Activated CD4-positive, alpha-beta T cell treated with anti-CD3 and anti-CD28 coated beads, Interleukin-2, amount 10 ng/mL, durations not matched to agents 24 days and 14 days (primary cell): ENCODE data around the gene DEAF1. TPM values are rescaled to one million over a fixed set of nuclear protein-coding genes. Genes with fewer than 3 reads are reported as not detected.

Experiments used
- DNase-seq: peaks from one replicate; pipeline ENCODE4 v3.0.0; 2022
- H3K27ac Mint-ChIP-seq: one replicate; pipeline ENCODE4 v1.8.0; 2022; ENCODE audit warnings: mild to moderate bottlenecking, mixed read lengths
- H3K27me3 Mint-ChIP-seq: one replicate; pipeline ENCODE4 v1.8.0; 2022; ENCODE audit warnings: mixed read lengths
- H3K36me3 Mint-ChIP-seq: one replicate; pipeline ENCODE4 v1.8.0; 2022; ENCODE audit warnings: low read depth, mild to moderate bottlenecking, mixed read lengths
- H3K4me1 Mint-ChIP-seq: one replicate; pipeline ENCODE4 v1.8.0; 2021; ENCODE audit warnings: mixed read lengths
- H3K4me3 Mint-ChIP-seq: one replicate; pipeline ENCODE4 v1.8.0; 2022; ENCODE audit warnings: mild to moderate bottlenecking, moderate library complexity, mixed read lengths
- H3K9me3 Mint-ChIP-seq: one replicate; pipeline ENCODE4 v1.8.0; 2021; ENCODE audit warnings: mixed read lengths
- intact Hi-C: fragments of 100-400 bp; cut with micrococcal nuclease; formaldehyde crosslinking; loops from one replicate; pipeline ENCODE4 v1.15.1; 2023
- total RNA-seq: library from RNA; stranded (reverse); gene quantifications from 2 replicates; pipeline ENCODE4 v1.2.3, GENCODE V29; 2022

Gene DEAF1
- total RNA-seq, 1 donor from 2014 or later = 66.3 TPM

- H3K4me3 Mint-ChIP-seq = no peak overlapping the region
- no peaks in the 10 kb centered on the region for H3K27me3 Mint-ChIP-seq
- peaks cover 5% of the 10 kb centered on the region for H3K4me1 Mint-ChIP-seq
- peaks cover 42% of the 10 kb centered on the region for H3K36me3 Mint-ChIP-seq
- H3K9me3 Mint-ChIP-seq = no peaks in the 10 kb centered on the region
- DNase-seq = no peak
- intact Hi-C loops = no loop called here
- H3K27ac Mint-ChIP-seq = no peak overlapping the region
These were observed 93.3 kb downstream of the DEAF1 start for GRCh38 chr11:601573-602245.

- no peak for DNase-seq
- H3K4me1 Mint-ChIP-seq = peaks cover 12% of the 10 kb centered on the region
- H3K9me3 Mint-ChIP-seq = no peaks in the 10 kb centered on the region
- no peaks in the 10 kb centered on the region for H3K27me3 Mint-ChIP-seq
- H3K36me3 Mint-ChIP-seq = peaks cover 57% of the 10 kb centered on the region
- intact Hi-C loops = no loop called here
- H3K4me3 Mint-ChIP-seq = no peak overlapping the region
- H3K27ac Mint-ChIP-seq = no peak overlapping the region
These were observed 96.9 kb downstream of the DEAF1 start for GRCh38 chr11:598005-598680.

GRCh38 chr11:597166-597725 is 97.8 kb downstream of the DEAF1 start:
- Mint-ChIP-seq H3K27me3 (no peaks in the 10 kb centered on the region), H3K9me3 (no peaks in the 10 kb centered on the region), H3K4me1 (peaks cover 12% of the 10 kb centered on the region), H3K4me3 (no peak overlapping the region), H3K36me3 (peaks cover 62% of the 10 kb centered on the region), H3K27ac (peak overlapping the region; percentile 43)
- intact Hi-C loops = no loop called here
- DNase-seq = no peak

DNA sequence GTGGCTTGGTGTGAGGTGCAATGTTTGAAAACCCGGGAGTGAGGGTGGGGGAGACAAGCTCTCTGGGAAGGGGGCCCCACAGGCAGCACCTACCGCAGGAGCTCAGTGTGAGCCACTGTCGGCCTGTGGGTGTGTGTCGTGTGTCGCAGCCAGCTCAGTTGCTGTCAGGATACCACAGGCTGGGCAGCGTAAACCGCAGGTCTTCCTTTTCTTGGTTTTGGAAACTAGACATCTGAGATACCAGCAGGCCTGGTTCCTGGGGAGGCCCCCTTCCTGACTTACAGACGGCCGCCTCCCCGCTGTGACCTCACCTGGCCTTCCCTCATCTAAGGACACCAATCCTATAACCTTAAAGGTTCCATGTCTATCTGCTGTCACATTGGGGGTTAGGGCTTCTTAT is 98.6 kb downstream of the DEAF1 start:
- Mint-ChIP-seq H3K4me1 (peaks cover 12% of the 10 kb centered on the region), H3K27ac (peak overlapping the region; percentile 11), H3K36me3 (peaks cover 60% of the 10 kb centered on the region), H3K27me3 (no peaks in the 10 kb centered on the region), H3K9me3 (no peaks in the 10 kb centered on the region), H3K4me3 (no peak overlapping the region)
- no peak for DNase-seq
- intact Hi-C loops = no loop called here

- no peak for DNase-seq
- intact Hi-C loops = no loop called here
- no peak overlapping the region for H3K27ac Mint-ChIP-seq
- peaks cover 64% of the 10 kb centered on the region for H3K36me3 Mint-ChIP-seq
- no peaks in the 10 kb centered on the region for H3K27me3 Mint-ChIP-seq
- H3K9me3 Mint-ChIP-seq = no peaks in the 10 kb centered on the region
- H3K4me3 Mint-ChIP-seq = no peak overlapping the region
- peaks cover 12% of the 10 kb centered on the region for H3K4me1 Mint-ChIP-seq
These were observed 99.6 kb downstream of the DEAF1 start for GRCh38 chr11:595400-595799.

Other genes with a start within 250 kb of the DEAF1 start
- gene PTDSS2, start 244.9 kb downstream of the DEAF1 start, total RNA-seq = 31.0 and 31.8 TPM in 2 replicates
- gene RNH1, start 188.0 kb downstream of the DEAF1 start, total RNA-seq = 130 and 134 TPM in 2 replicates
- 70.8 and 94.4 TPM in 2 replicates for gene HRAS, start 159.6 kb downstream of the DEAF1 start, total RNA-seq
- gene LRRC56, start 157.7 kb downstream of the DEAF1 start, total RNA-seq = 2.1 and 2.3 TPM in 2 replicates
- 0.47 and 1.1 TPM in 2 replicates for gene LMNTD2, start 134.5 kb downstream of the DEAF1 start, total RNA-seq
- gene RASSF7, start 134.3 kb downstream of the DEAF1 start, total RNA-seq = 21.8 and 23.1 TPM in 2 replicates
- gene PHRF1, start 118.8 kb downstream of the DEAF1 start, total RNA-seq = 54.8 and 57.4 TPM in 2 replicates
- gene IRF7, start 79.3 kb downstream of the DEAF1 start, total RNA-seq = 42.8 and 45.3 TPM in 2 replicates
- gene CDHR5, start 70.3 kb downstream of the DEAF1 start, total RNA-seq = not detected in 2 replicates
- not detected in 2 replicates for gene SCT, start 68.0 kb downstream of the DEAF1 start, total RNA-seq
- gene DRD4, start 58.0 kb downstream of the DEAF1 start, total RNA-seq = 0.14 and 0.28 TPM in 2 replicates
- 12.3 and 12.5 TPM in 2 replicates for gene TMEM80, start 594 bp upstream of the DEAF1 start, total RNA-seq
- 15.3 and 19.8 TPM in 2 replicates for gene EPS8L2, start 11.0 kb upstream of the DEAF1 start, total RNA-seq
- 265 and 279 TPM in 2 replicates for gene TALDO1, start 52.2 kb upstream of the DEAF1 start, total RNA-seq
- gene GATD1, start 82.3 kb upstream of the DEAF1 start, total RNA-seq = 81.7 and 82.2 TPM in 2 replicates
- gene CEND1, start 94.9 kb upstream of the DEAF1 start, total RNA-seq = 3.8 and 4.2 TPM in 2 replicates
- 84.9 and 90.3 TPM in 2 replicates for gene SLC25A22, start 103.1 kb upstream of the DEAF1 start, total RNA-seq
- 28.9 and 29.6 TPM in 2 replicates for gene PIDD1, start 110.0 kb upstream of the DEAF1 start, total RNA-seq
- 2,367 and 2,377 TPM in 2 replicates for gene RPLP2, start 114.7 kb upstream of the DEAF1 start, total RNA-seq
- gene PNPLA2, start 123.7 kb upstream of the DEAF1 start, total RNA-seq = 55.0 and 56.4 TPM in 2 replicates
- 1.5 and 3.0 TPM in 2 replicates for gene CRACR2B, start 132.7 kb upstream of the DEAF1 start, total RNA-seq
- 81.0 and 87.3 TPM in 2 replicates for gene CD151, start 137.7 kb upstream of the DEAF1 start, total RNA-seq
- 113 and 117 TPM in 2 replicates for gene POLR2L, start 147.3 kb upstream of the DEAF1 start, total RNA-seq
- 14.8 and 15.1 TPM in 2 replicates for gene TSPAN4, start 147.6 kb upstream of the DEAF1 start, total RNA-seq
- 99.7 and 109 TPM in 2 replicates for gene CHID1, start 215.6 kb upstream of the DEAF1 start, total RNA-seq
- gene AP2A2, start 230.6 kb upstream of the DEAF1 start, total RNA-seq = 51.4 and 53.8 TPM in 2 replicates